ENCODE results near the gene COPS4. TPM values are rescaled to one million over a fixed set of nuclear protein-coding genes. Genes with fewer than 3 reads are reported as not detected.
"Not testable (repeated sequence)": the region's sequence is repeated elsewhere in the genome, so short reads cannot be mapped to it uniquely, and the experiment has no call there.

COPS4 gene
- total and polyA plus RNA-seq, 12 donors, result 13.4 to 110 (median 45.5) TPM

DNA sequence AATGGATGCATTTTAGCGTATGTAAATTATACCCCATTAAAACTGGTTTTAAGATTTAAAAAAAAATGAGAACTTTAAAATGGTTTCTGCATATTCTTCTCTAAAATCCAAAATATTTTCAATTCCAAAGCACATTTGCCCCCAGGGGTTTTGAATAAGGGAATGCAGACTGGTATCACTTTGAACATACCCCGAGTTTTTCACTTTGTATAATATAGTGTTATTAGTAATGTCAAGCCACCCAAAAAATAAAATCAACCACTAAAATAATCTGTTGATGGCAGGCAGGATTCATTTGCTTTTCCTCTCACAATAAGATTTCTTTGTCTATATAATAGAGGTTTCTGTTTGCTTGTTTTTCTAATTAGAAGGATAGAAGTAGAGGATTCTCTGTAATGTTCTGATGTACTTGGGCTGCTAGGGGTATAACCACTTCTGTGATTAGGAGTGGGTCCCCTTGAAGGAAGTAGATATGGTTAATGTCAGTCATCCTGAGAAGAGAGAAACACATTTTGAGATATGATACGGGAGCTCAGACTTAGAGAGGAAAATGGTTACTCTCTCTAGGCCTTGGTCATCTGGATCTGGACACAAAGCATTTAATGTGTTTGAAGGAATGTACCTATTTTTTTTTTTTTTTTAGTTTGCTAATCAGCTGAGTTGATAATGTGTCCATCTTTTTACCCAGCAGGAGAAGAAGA, 15.0 kb upstream of the COPS4 start:
- H3K27me3 ChIP-seq, result no peaks in the 10 kb centered on the region
- no peak for DNase-seq
- H3K9me3 ChIP-seq (replicated peaks in 1 of 3), result no peaks in the 10 kb centered on the region
- no peaks in the 10 kb centered on the region for H3K36me3 ChIP-seq (replicated peaks in 1 of 2)
- intact Hi-C loops (cut with DNase I), result no loop called here
- H3K27ac ChIP-seq, result no peak overlapping the region
- 73 to 86% (median 84%) methylated on average over 3 of the region's 3 CpGs for WGBS, 4 donors
- H3K4me1 ChIP-seq (replicated peaks in 1 of 2), result no peaks in the 10 kb centered on the region
- H3K4me3 ChIP-seq, result no peak overlapping the region
- TF ChIP-seq POLR2A (IDR thresholded peaks at IDR 0.05), result no peak
- TF ChIP-seq, protein P1, sequence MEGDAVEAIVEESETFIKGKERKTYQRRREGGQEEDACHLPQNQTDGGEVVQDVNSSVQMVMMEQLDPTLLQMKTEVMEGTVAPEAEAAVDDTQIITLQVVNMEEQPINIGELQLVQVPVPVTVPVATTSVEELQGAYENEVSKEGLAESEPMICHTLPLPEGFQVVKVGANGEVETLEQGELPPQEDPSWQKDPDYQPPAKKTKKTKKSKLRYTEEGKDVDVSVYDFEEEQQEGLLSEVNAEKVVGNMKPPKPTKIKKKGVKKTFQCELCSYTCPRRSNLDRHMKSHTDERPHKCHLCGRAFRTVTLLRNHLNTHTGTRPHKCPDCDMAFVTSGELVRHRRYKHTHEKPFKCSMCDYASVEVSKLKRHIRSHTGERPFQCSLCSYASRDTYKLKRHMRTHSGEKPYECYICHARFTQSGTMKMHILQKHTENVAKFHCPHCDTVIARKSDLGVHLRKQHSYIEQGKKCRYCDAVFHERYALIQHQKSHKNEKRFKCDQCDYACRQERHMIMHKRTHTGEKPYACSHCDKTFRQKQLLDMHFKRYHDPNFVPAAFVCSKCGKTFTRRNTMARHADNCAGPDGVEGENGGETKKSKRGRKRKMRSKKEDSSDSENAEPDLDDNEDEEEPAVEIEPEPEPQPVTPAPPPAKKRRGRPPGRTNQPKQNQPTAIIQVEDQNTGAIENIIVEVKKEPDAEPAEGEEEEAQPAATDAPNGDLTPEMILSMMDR (IDR thresholded peaks at IDR 0.05), result no peak

DNA sequence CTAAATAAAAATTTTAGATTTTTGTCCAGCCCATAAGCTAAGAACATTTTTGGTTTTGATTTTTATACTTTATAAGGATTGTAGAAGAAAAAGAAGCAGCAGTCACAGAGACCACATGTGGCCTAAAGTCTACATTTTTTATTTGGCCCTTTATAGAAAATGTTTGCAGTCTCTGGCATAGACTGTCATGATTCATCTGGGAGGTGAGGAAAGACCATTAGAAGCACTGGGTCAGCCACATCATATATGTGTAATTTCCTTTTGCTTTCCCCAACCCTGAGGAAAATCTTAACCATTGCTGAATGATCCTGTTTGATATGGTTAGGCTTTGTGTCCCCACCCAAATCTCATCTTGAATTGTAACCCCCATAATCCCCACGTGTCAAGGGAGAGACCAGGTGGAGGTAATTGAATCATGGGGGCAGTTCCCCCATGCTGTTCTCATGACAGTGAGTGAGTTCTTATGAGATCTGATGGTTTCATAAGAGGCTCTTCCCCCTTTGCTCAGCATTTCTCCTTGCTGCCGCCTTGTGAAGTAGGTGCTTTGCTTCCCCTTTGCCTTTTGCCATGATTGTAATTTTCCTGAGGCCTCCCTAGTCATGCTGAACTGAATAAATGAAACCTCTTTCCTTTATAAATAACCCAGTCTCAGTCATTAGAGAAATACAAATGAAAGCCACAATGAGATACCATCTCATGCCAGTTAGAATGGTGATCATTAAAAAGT, 12.1 kb upstream of the COPS4 start:
- no peak overlapping the region for H3K4me3 ChIP-seq
- no peaks in the 10 kb centered on the region for H3K4me1 ChIP-seq (replicated peaks in 1 of 2)
- no peaks in the 10 kb centered on the region for H3K27me3 ChIP-seq
- H3K36me3 ChIP-seq (replicated peaks in 1 of 2), result no peaks in the 10 kb centered on the region
- no peaks in the 10 kb centered on the region for H3K9me3 ChIP-seq (replicated peaks in 1 of 3)
- no peak overlapping the region for H3K27ac ChIP-seq
- intact Hi-C loops (cut with DNase I), result no loop called here
- no peak for TF ChIP-seq POLR2A (IDR thresholded peaks at IDR 0.05)
- TF ChIP-seq, protein P1 (IDR thresholded peaks at IDR 0.05), result no peak
- DNase-seq, result no peak
- WGBS, 4 donors, result 72 to 83% (median 79%) methylated on average over 2 of the region's 2 CpGs

DNA sequence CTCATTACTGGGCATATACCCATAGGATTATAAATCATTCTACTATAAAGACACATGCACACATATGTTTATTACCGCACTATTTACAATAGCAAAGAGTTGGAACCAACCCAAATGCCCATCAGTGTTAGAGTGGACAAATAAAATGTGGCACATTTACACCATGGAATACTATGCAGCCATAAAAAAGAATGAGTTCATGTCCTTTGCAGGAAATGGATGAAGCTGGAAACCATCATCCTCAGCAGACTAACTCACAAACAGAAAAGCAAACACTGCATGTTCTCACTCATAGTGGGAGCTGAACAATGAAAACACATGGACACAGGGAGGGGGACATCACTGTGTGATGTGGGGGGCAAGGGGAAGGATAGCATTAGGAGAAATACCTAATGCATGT, 11.4 kb upstream of the COPS4 start:
- H3K27ac ChIP-seq; H3K4me3 ChIP-seq; H3K36me3 ChIP-seq (replicated peaks in 1 of 2); H3K9me3 ChIP-seq (replicated peaks in 1 of 3); H3K27me3 ChIP-seq; DNase-seq; intact Hi-C loops (cut with DNase I); H3K4me1 ChIP-seq (replicated peaks in 1 of 2): not testable (repeated sequence)
- 81 to 90% (median 86%) methylated on average over 1 of the region's 1 CpG for WGBS, 4 donors

DNA sequence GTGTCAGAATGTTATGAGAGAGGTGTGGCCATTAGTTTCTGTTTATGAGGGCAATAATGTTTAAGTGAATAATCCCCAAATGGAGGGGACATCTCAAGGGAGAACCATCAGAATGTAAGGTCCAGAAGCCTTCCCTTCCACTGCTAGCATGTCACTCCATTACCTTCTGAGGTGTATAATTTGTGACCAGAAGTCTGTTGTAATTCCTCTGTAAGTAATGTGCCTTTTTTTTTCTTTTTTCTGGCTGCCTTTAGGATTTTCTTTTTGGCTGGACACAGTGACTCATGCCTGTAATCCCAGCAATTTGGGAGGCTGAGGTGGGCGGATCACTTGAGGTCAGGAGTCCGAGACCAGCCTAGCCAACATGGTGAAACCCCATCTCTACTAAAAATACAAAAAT, 10.8 kb upstream of the COPS4 start:
- TF ChIP-seq POLR2A (IDR thresholded peaks at IDR 0.05), result no peak
- TF ChIP-seq, protein P1 (IDR thresholded peaks at IDR 0.05), result no peak
- H3K27ac ChIP-seq, result no peak overlapping the region
- DNase-seq, result no peak
- H3K27me3 ChIP-seq, result no peaks in the 10 kb centered on the region
- no peaks in the 10 kb centered on the region for H3K36me3 ChIP-seq (replicated peaks in 1 of 2)
- intact Hi-C loops (cut with DNase I), result no loop called here
- H3K4me3 ChIP-seq, result no peak overlapping the region
- 70 to 100% (median 82%) methylated on average over 2 of the region's 2 CpGs for WGBS, 4 donors
- no peaks in the 10 kb centered on the region for H3K4me1 ChIP-seq (replicated peaks in 1 of 2)
- H3K9me3 ChIP-seq (replicated peaks in 1 of 3), result no peaks in the 10 kb centered on the region

DNA sequence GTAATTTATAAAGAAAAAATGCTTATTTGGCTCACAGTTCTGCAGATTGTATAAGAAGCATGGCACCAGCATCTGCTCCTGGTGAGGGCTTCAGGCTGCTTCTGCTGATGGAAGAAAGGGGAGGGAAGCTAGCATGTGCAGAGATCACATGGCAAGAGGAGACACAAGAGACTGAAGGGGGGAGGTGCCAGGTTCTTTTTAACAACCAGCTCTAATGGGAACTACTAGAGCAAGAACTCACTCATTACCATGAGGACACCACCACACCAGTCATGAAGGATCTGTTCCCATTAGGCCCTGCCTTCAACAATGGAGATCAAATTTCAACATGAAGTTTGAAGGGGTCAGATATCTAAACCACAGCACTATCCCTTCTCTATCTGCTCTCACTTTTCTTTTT, 9.4 kb upstream of the COPS4 start:
- intact Hi-C loops (cut with DNase I), result no loop called here
- no peak overlapping the region for H3K27ac ChIP-seq
- no peak overlapping the region for H3K4me3 ChIP-seq
- DNase-seq, result no peak
- H3K36me3 ChIP-seq (replicated peaks in 1 of 2), result no peaks in the 10 kb centered on the region
- H3K4me1 ChIP-seq (replicated peaks in 1 of 2), result no peaks in the 10 kb centered on the region
- no peaks in the 10 kb centered on the region for H3K9me3 ChIP-seq (replicated peaks in 1 of 3)
- TF ChIP-seq POLR2A (IDR thresholded peaks at IDR 0.05), result no peak
- TF ChIP-seq, protein P1 (IDR thresholded peaks at IDR 0.05), result no peak
- H3K27me3 ChIP-seq, result no peaks in the 10 kb centered on the region

Data from adrenal gland (tissue), 12 donors.